Effector CD8-positive, alpha-beta T cell (primary cell): Measurements from ENCODE around the gene TMEM131.
"Not testable (repeated sequence)": the region's sequence is repeated elsewhere in the genome, so short reads cannot be mapped to it uniquely, and the experiment has no call there.

Experiments
- DNase-seq: peaks from one replicate; lab custom pipeline; 2025; lab: John Stamatoyannopoulos, UW

TMEM131 gene

DNA sequence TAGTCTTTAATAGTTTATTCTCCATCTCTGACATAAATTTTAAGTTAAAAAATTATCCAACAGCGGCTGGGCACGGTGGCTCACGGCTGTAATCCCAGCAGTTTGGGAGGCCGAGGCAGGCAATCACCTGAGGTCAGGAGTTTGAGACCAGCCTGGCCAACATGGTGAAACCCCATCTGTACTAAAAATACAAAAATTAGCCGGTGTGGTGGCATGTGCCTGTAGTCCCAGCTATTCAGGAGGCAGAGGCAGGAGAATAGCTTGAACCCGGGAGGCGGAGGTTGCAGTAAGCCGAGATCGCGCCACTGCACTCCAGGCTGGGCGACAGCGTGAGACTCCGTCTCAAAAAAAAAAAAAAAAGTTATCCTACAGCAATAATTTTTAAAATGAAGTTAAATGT lies 39.0 kb downstream of the TMEM131 start:
- not testable (repeated sequence) for DNase-seq

DNA sequence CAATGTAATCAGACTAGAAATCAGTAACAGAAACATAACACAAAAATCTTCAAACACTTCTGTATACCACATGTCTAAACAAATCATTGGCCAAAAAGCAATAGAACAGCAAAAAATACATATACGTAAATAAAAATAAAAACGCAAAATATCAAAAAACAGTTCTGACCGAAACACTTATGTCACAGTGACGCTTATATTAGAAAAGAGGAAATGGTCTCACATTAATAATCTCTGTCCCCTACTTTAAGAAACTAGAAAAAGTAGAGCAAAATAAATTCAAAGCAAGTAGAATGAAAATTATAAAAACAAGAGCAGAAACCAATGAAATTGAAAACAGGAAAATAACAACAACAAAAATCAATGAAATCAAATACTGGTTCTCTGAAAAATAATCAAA lies 41.9 kb downstream of the TMEM131 start:
- no peak for DNase-seq

DNA sequence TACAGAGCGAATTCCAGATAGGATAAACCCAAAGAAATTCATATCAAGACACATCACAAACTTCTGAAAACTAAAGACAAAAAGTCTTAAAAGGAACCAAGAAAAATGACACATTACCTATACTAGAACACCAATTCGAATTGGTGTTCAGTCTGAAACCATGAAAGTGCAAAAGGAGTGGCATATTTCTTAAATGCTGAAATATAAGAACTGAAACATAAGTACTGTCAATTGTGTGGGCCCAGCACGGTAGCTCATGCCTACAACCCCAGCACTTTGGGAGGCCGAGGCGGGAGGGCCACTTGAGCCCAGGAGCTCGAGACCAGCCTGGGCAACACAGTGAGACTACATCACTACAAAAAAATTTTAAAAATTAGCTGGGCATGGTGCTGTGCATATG lies 43.4 kb downstream of the TMEM131 start:
- DNase-seq, result no peak

DNA sequence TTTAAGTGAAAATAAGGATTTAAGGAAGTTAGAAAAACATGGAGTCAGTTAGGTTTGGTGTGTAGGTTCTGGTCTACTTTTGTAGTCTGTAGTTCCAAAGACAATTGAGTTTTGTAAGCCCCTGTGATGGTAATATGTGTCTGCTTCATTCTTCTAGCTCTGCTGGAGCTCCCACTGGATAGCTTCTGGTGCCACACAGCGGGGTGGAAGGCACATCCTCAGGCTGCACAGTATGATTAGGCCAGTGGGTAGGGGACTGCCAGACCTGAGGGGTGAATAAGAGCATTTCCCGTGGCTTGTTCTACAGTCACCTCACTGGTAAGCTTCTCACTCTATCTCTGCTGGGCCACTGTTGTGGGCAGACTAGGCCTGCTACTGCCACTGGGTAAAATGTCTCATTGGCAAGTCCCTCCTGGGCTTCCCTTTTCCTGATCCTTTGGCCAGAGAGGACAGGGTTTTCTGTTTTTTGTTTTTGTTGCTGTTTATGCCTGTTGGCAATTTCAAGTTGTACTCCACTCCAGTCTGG lies 44.5 kb downstream of the TMEM131 start:
- DNase-seq, result no peak

DNA sequence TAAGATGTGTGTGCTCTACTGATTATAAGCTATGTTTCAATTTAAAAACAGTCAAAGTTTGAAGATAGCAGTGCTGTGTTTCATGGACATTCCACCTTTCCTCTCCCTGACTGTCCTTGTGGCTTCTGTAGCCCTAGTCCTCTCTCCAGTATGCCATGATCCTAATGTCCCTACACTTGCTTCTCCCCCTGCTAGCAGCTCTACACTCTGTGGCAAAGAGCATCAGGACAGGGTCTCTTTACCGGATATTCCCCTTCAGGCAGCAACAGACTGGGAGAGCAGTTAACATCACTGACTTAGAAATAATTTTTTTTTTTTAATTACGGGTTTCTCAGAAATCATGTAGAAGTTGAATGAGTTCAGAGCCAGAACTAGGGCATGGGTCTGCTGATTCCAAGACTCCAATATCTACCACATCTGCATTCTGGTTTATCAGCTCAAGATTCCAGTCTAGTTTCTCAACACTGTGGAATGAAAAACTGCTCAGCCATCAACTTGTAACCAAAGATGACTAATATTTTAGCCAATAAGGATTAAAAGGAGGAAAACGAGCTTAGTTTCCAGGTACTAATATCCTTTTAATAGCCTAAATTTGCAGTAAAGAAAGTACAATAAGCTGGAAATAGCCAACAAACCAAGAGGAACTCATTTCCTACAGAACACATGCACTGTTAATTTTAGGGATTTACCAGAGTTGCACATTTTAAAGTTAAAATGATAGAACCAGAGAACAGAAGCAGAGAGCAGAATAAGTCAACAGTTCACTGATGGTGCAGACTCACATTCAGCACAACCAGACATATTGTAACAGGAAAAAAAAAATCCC lies 45.2 kb downstream of the TMEM131 start:
- DNase-seq, result no peak

DNA sequence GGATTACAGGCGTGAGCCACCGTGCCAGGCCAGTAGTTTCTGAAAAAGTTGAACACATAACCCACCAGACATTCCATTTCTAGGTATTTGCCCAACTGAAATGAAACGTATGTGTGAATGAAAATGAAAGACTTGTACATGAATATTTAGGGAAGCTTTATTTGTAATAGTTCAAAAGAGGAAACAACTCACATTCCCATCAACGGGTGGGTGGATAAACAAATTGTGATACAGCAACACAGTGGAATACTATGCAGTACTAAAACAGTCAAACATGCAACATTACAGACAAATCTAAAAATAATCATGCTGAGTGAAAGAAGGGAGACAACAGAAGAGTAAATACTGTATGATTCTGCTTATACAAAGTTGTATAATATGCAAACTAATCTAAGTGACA lies 46.8 kb downstream of the TMEM131 start:
- DNase-seq, result no peak

DNA sequence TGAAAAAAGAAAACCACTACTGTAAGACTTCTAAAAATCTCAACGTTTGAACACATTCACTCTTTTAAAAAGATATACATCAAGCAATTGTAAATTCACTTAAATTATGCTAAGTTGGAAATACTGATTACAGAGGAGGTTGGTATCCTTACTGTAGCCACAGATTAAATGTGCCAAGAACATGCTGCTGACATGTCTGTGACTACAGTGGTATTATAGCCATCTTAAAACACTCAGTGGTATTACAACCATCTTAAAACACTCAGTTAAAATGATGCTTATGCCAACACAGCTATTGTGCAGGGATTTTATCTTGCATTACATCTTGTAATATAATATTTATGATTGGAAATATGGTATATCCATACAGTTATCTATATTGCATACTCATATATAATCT lies 50.0 kb downstream of the TMEM131 start:
- no peak for DNase-seq

DNA sequence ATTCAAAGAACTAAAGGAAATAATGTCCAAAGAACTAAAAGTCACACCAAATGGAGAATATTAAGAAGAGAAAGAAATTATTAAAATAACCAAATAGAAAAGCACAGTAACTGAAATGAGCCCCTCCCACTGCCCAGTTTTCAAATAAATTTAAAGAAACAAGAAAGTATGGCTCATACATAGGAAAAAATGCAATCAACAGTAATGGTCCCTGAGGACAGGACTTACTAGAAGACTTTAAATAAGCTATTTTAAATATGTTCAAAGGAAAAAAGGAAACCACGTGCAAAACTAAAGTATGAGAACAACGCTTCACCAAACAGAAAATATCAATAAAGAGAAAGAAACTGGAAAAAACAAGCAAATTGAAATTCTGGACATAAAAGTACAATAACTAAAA lies 58.9 kb downstream of the TMEM131 start:
- no peak for DNase-seq

DNA sequence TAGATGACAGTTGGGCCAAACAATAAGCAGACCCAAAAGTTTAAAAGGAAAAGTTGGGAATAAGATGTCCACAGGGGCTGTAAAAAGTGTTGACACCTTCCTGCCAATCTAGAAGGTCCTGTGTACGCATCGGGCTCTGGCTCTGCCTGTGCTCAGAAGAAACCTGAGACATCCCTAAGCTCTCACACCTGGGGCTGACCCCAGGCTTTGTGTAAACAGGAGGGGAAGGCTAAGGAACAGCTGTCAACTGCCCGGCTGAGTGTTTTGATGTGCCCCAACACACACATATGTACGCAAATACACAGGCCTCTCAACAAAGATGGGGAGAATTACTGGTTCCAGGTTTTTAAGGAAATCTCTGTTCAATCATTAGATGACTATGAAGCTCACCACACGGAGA lies 59.5 kb downstream of the TMEM131 start:
- no peak for DNase-seq

DNA sequence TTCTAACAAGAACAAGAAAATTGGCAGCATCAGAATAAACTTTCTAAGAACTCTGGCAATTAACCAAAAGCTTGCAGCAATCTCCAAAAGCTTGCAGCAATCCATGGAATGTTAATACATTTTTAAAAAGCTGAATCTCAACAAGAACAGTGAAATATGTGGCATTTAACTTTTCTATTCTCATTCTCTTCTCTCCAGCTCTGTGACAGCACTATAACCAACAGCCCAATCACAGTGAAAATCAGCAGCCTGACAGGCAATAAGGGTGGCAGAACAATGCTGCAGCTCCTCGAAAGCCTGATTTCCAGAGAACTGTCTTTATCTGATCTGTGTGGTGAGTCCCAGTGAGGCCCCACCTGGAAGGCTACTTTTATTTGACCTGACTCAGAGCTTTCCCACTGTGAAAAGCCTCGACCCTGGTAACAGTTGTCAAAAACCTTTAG lies 60.0 kb downstream of the TMEM131 start:
- DNase-seq, result no peak

DNA sequence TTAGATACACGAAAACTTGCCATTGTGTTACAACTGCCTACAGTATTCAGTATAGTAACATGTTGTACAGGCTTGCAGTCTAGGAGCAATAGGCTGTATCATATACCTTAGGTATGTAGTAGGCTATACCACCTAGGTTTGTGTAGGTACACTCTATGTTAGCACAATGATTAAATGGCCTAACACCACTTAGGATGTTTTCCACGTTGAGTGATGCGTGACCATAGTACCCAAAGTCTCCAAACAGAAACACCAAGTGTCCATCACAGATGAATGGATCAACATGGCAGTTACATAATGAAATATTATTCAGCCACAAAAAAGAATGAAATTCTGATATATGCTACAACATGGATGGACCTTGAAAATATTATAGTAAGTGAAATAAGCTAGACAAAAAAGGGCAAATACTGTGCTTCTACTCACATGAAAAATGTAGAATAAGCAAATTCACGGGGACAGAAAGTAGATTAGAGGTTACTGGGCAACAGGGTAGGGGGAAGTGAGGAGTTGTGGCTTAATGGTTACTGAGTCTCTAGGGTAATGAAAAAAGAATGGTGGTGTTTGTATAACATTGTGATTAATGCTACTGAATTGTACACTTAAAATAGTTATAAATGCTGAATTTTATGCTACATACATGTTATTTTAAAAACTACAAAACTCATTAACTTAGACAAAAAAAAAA lies 62.6 kb downstream of the TMEM131 start:
- DNase-seq, result no peak

DNA sequence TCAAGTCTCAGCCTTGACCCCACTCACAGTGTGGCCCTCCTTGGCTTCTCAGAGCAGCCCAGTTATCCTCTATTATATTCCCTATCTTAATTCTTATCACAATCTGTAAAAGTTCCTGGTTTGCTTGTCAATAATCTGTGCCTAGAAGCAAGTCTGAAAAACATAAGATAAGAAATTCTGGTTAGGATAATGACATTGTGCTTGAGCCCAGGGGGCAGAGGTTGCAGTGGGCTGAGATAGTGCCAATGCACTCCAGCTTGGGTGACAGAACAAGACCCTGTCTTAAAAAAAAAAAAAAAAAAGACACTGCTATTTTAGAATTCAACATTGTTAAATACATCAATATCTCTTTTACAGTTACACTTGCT lies 63.9 kb downstream of the TMEM131 start:
- no peak for DNase-seq

DNA sequence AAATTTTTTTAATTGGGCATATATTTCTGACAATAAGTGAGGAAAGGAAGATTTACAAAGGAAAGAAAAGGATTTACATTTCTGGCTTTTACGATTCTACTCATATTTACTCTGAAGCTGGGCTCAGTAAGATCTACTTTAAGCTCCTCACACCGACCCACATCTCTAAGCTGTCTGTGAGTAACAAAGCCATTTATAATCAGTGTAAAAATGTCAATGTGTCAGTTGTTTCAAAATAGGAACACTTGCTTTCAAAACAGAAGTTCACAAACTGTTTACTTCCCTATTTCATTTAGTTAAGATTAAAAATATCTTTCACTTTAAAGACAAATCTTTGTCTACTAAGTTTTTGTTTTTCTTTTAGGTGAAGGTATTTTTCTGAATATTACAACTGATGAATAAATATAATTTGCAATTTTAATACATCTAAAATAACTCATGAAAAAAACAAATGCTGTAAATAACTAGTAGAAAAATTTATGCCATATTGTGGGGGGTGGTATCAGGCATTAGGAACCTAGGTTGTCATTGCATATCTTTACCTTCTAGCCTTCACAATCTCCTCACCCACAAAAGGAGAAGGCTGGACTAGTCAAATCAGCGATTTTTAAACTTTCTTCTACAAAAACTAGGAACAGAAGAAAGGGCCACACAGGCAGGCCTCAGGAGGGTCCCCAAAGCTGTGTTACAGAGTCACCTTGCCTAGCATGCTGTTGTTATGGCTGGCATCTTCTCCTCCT lies 64.5 kb downstream of the TMEM131 start:
- DNase-seq, result no peak

DNA sequence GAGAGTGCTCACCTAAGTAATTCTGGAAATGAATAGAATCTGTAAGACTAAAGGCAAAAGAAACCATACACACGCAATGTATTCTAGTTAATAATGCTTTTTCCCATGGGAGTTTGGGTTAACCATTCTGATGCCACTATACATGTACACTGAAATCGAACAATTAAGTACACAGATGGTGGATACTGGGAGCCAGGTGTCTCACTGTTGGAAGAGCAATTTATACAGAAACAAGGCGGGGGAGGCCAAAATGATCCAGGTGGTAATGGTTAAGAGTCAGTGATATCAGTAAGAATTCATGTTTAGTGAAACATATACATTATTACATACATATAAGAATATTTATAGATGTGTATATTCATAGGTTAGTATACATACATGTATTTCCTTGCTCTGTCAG lies 67.2 kb downstream of the TMEM131 start:
- no peak for DNase-seq

DNA sequence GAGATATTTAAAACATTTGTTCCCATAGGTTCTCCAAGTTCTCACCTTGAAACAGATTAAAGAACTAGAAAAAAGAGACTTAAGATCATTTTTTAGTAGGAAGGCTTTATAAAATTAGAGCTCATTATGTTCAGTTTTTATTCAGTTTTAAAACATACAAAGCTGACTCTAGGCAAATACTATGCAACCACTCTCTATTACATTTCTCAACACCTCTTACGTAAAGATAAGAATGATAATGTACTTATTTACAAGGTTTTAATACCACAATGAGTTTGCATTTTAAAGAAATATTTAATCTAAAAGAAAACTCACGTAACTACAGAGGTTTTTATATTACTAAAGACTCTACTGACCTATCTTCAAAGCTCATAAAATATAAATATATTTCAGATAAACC lies 68.8 kb downstream of the TMEM131 start:
- DNase-seq, result no peak

DNA sequence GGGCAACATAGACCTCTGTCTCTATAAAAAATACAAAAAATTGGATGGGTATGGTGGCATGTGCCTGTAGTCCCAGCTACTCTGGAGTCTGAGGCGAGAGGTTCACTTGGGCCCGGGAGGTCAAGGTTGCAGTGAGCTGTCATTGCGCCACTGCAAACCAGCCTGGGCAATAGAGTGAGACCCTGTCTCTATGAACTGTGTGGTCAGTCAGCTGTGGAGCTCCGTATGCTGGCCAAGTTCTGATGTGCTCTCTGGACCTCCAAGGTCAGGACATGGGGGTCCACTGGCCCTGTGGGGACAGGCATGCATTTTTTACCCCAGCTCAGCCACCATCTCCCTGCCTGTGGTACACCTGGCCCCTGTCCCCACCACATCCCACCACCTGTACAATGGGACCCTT lies 71.6 kb downstream of the TMEM131 start:
- no peak for DNase-seq

DNA sequence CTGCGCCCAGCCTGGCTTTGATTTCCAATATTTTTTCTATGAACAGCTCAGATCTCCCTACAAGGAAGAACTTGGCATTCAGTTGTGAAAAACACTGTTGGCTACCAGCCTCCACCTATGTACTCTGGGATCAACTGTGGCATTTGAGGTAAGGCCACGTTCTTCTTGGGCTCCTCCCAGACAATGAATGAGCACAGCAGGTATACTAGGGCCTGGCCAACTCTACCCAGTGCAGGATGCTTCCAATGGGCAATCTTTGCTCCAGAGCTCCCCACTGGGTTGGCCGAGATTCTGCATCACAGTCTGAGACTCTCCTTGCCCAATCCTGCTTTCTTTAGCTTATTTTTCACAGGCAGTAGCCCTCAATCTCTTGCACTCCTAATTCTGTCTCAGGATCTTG lies 75.9 kb downstream of the TMEM131 start:
- no peak for DNase-seq

DNA sequence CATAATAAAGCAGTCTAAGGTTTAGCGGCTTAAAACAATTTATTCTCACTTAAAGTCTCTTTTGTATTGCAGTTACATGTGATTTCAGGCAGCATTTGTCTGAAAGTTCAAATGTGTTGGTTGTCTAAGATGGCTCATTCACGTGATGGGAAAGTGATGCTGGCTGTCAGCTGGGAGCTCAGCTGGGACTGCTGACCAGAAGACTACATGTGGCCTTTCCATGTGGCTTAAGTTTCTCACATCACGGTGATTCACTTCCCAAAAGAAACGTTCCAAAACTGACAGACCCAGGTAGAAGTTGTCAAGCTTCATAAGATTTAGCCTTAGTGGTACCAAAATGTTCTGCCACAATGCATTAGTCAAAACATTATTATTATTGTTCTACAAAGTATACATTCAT lies 76.9 kb downstream of the TMEM131 start:
- DNase-seq, result no peak

DNA sequence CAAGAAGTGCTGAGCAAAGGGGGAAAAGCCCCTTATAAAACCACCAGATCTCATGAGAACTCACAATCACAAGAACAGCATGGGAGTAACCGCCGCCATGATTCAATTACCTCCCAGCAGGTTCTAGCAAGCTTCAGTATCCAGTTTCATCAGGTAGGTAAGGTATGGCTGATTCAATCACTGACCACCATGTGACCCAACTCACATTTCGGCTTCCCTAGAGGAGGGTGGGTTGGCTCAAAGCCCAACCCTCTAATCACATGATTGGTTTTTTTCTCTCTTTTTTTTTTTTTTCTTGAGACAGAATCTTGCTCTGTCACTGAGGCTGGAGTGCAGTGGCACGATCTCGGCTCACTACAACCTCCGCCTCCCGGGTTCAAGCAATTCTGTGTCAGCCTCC lies 78.1 kb downstream of the TMEM131 start:
- not testable (repeated sequence) for DNase-seq

DNA sequence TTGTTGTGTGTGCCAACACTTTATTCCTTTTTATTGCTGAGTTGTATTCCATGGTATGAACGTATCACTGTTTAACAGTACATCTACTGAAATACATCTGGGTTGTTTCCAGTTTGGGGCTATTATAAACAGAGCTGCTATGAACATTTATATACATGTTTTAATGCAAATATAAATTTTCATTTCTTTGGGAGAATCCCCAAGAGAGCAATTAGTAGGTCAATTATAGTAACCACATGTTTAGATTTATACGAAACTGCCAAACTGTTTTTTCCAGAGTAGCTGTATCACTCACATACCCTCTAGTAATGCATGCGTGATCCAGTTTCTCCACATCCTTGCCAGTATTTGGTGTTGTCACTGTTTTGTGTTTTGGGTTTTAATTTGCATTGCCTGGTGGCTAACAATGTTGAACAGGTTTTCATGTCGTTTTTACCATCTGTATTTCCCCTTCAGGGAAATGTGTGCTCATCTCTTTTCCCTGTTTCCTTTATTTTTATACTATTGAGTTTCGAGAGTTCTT lies 81.0 kb downstream of the TMEM131 start:
- no peak for DNase-seq

DNA sequence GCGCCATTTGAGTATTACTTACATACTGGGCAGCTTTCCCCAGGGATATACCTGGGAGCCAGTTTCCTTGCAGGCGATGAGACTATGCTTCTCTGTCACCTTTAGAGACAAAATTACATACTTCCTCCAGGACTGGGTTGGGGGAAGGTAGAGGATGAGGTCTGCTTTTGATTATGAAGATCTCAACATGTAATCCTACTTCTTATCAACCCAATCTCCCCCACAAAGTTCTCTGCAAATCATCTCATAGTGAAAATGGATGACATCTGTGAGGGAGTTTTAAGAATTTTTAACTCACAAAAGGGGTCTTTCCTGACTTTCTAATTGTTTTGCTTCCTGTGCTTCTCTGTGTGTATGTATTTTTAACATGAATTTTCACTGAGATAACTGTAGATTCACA lies 81.9 kb downstream of the TMEM131 start:
- no peak for DNase-seq

DNA sequence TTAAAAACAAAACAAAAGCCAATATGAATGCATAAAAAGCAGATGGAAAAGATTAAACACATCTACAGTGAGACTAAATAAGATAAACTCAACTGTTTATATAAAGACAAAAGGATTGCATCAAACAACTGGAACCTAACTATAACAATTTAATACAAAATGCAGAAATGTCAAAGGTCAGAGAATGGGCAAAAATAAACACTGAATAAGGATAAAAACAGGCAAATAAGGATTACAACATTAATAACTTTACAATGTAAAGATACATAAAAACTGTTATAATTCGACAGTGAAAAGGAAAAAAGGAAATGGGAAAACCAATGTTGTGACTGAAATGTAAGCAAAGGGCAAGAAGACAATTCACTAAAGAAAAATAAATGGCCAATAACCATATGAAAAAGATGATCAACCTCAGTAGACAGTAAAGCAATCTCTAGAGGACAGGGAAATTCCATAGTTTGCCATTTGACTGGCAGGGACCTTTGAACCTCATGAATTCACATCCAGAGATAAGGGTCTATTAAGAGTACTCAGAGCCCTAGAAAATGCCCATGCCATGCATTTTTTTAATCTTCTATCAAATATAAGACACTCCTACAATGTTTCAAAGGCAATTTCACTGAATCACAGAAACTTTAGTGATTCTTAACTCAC lies 83.7 kb downstream of the TMEM131 start:
- DNase-seq, result no peak
